GM23338 (cell line): ENCODE data around the gene FMC1.

ENCODE experiments used
- CREB1 ChIP-seq: fragments of 250-450 bp; sonication (Bioruptor Pico); IDR thresholded peaks from 2 replicates; pipeline ENCODE4 v1.5.0; 2020; ENCODE audit warnings: low read depth, mild to moderate bottlenecking, moderate library complexity
- EZH2 ChIP-seq: fragments of 200-600 bp; sonication (generic); IDR thresholded peaks from one replicate; pipeline ENCODE4 v1.8.0; 2017; ENCODE audit warnings: antibody characterized with exemption, mild to moderate bottlenecking, low read depth; ENCODE audit not compliant: unreplicated experiment
- EZH2phosphoT487 ChIP-seq: fragments of 200-600 bp; sonication (generic); IDR thresholded peaks from one replicate; pipeline ENCODE4 v1.8.1; 2018; ENCODE audit warnings: antibody characterized with exemption; ENCODE audit not compliant: unreplicated experiment
- JUNB ChIP-seq: IDR thresholded peaks from one replicate; pipeline ENCODE4 v1.6.1; 2016; ENCODE audit warnings: antibody characterized with exemption; ENCODE audit not compliant: unreplicated experiment
- POLR2AphosphoS5 ChIP-seq: IDR thresholded peaks from 2 replicates; pipeline ENCODE4 v1.6.1; 2016; ENCODE audit warnings: antibody characterized with exemption, low read depth
- STAT1 ChIP-seq: IDR thresholded peaks from one replicate; pipeline ENCODE4 v1.6.1; 2016; ENCODE audit warnings: antibody characterized with exemption; ENCODE audit not compliant: unreplicated experiment
- ZNF114 ChIP-seq: fragments of 250-450 bp; sonication (Bioruptor Pico); IDR thresholded peaks from 2 replicates; pipeline ENCODE4 v1.5.0; 2020; ENCODE audit warnings: mild to moderate bottlenecking, moderate library complexity
- TF ChIP-seq, protein P1 (sequence below), 2 experiments: fragments of 200-600 bp in 1 of 2; sonication (generic) in 1 of 2; conservative IDR thresholded peaks; 2 replicates each; pipeline versions ENCODE4 v1.5.1 to v1.6.1; 2016 to 2017; ENCODE audit warnings: antibody characterized with exemption in 2 of 2, low read depth in 2 of 2, mild to moderate bottlenecking in 2 of 2, moderate library complexity in 1 of 2
- TF ChIP-seq, protein P2 (sequence below): IDR thresholded peaks from 2 replicates; pipeline ENCODE4 v1.6.1; 2016; ENCODE audit warnings: antibody characterized with exemption
- TF ChIP-seq, protein P3 (sequence below): IDR thresholded peaks from one replicate; pipeline ENCODE4 v1.6.1; 2018; ENCODE audit warnings: antibody characterized with exemption; ENCODE audit not compliant: unreplicated experiment

DNA sequence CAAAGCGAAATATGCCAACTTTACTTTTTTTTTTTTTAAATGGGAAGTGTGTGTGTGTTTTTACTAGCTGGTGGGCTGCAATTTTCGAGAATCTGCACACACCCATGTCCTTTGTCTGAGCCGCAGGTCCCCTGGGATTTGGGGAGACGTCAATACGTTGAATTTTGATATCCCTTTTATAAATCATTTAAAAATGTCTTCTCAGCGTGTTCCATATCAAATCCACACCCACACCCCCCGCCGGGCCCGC is 404 bp upstream of the FMC1 start:
- TF ChIP-seq, protein P1, sequence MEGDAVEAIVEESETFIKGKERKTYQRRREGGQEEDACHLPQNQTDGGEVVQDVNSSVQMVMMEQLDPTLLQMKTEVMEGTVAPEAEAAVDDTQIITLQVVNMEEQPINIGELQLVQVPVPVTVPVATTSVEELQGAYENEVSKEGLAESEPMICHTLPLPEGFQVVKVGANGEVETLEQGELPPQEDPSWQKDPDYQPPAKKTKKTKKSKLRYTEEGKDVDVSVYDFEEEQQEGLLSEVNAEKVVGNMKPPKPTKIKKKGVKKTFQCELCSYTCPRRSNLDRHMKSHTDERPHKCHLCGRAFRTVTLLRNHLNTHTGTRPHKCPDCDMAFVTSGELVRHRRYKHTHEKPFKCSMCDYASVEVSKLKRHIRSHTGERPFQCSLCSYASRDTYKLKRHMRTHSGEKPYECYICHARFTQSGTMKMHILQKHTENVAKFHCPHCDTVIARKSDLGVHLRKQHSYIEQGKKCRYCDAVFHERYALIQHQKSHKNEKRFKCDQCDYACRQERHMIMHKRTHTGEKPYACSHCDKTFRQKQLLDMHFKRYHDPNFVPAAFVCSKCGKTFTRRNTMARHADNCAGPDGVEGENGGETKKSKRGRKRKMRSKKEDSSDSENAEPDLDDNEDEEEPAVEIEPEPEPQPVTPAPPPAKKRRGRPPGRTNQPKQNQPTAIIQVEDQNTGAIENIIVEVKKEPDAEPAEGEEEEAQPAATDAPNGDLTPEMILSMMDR (conservative IDR thresholded peaks at IDR 0.05; ENCODE audit: low read depth in 2 of 2), result no peak
- TF ChIP-seq POLR2AphosphoS5 (no peak), CREB1 (CRISPR knock-in tag) (no peak), JUNB (no peak), EZH2 (no peak), ZNF114 (CRISPR knock-in tag) (no peak), EZH2phosphoT487 (no peak), STAT1 (no peak)
- TF ChIP-seq, protein P2, sequence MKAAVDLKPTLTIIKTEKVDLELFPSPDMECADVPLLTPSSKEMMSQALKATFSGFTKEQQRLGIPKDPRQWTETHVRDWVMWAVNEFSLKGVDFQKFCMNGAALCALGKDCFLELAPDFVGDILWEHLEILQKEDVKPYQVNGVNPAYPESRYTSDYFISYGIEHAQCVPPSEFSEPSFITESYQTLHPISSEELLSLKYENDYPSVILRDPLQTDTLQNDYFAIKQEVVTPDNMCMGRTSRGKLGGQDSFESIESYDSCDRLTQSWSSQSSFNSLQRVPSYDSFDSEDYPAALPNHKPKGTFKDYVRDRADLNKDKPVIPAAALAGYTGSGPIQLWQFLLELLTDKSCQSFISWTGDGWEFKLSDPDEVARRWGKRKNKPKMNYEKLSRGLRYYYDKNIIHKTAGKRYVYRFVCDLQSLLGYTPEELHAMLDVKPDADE, result no peak
- TF ChIP-seq, protein P3, sequence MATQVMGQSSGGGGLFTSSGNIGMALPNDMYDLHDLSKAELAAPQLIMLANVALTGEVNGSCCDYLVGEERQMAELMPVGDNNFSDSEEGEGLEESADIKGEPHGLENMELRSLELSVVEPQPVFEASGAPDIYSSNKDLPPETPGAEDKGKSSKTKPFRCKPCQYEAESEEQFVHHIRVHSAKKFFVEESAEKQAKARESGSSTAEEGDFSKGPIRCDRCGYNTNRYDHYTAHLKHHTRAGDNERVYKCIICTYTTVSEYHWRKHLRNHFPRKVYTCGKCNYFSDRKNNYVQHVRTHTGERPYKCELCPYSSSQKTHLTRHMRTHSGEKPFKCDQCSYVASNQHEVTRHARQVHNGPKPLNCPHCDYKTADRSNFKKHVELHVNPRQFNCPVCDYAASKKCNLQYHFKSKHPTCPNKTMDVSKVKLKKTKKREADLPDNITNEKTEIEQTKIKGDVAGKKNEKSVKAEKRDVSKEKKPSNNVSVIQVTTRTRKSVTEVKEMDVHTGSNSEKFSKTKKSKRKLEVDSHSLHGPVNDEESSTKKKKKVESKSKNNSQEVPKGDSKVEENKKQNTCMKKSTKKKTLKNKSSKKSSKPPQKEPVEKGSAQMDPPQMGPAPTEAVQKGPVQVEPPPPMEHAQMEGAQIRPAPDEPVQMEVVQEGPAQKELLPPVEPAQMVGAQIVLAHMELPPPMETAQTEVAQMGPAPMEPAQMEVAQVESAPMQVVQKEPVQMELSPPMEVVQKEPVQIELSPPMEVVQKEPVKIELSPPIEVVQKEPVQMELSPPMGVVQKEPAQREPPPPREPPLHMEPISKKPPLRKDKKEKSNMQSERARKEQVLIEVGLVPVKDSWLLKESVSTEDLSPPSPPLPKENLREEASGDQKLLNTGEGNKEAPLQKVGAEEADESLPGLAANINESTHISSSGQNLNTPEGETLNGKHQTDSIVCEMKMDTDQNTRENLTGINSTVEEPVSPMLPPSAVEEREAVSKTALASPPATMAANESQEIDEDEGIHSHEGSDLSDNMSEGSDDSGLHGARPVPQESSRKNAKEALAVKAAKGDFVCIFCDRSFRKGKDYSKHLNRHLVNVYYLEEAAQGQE, result no peak
